GM21360 (cell line): ENCODE results near the gene GRK5.

ENCODE experiments used
- ATAC-seq: cut with Tn5 transposase; IDR thresholded peaks from one replicate; pipeline ENCODE4 v1.9.1; 2021; ENCODE audit warnings: mild to moderate bottlenecking, moderate library complexity; ENCODE audit not compliant: unreplicated experiment

Gene GRK5

GRCh38 chr10:119357412-119358151, 150.2 kb downstream of the GRK5 start:
- ATAC-seq, result no peak

- no peak for ATAC-seq
Observed at GRCh38 chr10:119358152-119358512, 150.8 kb downstream of the GRK5 start.

GRCh38 chr10:119358567-119358966, 151.2 kb downstream of the GRK5 start:
- no peak for ATAC-seq

GRCh38 chr10:119359025-119359424, 151.7 kb downstream of the GRK5 start:
- no peak for ATAC-seq

- no peak for ATAC-seq
Observed at GRCh38 chr10:119360181-119360921, 153.0 kb downstream of the GRK5 start.

- no peak for ATAC-seq
Observed at GRCh38 chr10:119361037-119361436, 153.7 kb downstream of the GRK5 start.

GRCh38 chr10:119362122-119362521, 154.8 kb downstream of the GRK5 start:
- ATAC-seq, result no peak

GRCh38 chr10:119364645-119365600, 157.6 kb downstream of the GRK5 start:
- no peak for ATAC-seq

GRCh38 chr10:119365773-119366599, 158.6 kb downstream of the GRK5 start:
- no peak for ATAC-seq

GRCh38 chr10:119367841-119368549, 160.6 kb downstream of the GRK5 start:
- no peak for ATAC-seq

- ATAC-seq, result no peak
Observed at GRCh38 chr10:119368581-119368980, 161.2 kb downstream of the GRK5 start.

- ATAC-seq, result peak; percentile 62
Observed at GRCh38 chr10:119368991-119369869, 161.9 kb downstream of the GRK5 start.

- no peak for ATAC-seq
Observed at GRCh38 chr10:119370111-119370741, 162.9 kb downstream of the GRK5 start.

- ATAC-seq, result no peak
Observed at GRCh38 chr10:119370972-119371703, 163.8 kb downstream of the GRK5 start.

GRCh38 chr10:119371704-119372663, 164.6 kb downstream of the GRK5 start:
- no peak for ATAC-seq

- ATAC-seq, result no peak
Observed at GRCh38 chr10:119373294-119374102, 166.1 kb downstream of the GRK5 start.
